ENCODE data around the gene ZFPM1.

ZFPM1 gene

DNA sequence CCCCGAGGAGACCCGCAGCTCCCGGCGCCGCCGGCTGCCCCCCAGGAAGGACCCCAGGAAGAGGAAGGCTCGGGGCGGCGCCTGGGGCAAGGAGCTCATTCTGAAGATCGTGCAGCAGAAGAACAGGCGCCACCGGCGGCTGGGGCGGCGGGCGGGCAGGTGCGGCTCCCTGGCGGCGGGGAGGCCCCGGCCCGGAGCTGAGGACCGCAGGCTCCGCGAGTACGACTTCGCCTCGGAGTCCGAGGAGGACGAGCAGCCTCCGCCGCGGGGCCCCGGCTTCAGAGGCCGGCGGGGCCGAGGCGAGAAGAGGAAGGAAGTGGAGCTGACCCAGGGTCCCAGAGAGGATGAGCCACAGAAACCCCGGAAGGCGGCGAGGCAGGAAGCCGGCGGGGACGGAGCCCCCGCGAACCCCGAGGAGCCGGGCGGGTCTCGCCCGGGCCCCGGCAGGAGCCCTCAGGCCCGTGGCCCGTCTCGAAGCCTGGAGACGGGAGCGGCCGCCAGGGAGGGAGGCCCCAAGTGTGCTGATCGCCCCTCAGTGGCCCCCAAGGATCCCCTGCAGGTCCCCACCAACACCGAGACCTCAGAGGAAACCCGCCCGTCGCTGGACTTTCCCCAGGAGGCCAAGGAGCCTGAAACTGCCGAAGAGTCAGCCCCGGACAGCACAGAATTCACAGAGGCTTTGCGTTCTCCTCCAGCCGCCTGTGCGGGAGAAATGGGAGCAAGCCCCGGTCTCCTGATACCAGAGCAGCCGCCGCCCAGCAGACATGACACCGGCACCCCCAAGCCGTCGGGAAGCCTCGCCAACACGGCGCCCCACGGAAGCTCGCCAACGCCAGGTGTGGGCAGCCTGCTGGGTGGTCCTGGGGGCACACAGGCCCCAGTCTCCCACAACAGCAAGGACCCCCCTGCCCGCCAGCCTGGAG is 22.3 kb upstream of the ZFPM1 start:
- TF ChIP-seq, protein P1, sequence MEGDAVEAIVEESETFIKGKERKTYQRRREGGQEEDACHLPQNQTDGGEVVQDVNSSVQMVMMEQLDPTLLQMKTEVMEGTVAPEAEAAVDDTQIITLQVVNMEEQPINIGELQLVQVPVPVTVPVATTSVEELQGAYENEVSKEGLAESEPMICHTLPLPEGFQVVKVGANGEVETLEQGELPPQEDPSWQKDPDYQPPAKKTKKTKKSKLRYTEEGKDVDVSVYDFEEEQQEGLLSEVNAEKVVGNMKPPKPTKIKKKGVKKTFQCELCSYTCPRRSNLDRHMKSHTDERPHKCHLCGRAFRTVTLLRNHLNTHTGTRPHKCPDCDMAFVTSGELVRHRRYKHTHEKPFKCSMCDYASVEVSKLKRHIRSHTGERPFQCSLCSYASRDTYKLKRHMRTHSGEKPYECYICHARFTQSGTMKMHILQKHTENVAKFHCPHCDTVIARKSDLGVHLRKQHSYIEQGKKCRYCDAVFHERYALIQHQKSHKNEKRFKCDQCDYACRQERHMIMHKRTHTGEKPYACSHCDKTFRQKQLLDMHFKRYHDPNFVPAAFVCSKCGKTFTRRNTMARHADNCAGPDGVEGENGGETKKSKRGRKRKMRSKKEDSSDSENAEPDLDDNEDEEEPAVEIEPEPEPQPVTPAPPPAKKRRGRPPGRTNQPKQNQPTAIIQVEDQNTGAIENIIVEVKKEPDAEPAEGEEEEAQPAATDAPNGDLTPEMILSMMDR (conservative IDR thresholded peaks at IDR 0.05): no peak
- TF ChIP-seq ZFX (IDR thresholded peaks at IDR 0.05): no peak
- no peak overlapping the region for H3K27ac ChIP-seq

DNA sequence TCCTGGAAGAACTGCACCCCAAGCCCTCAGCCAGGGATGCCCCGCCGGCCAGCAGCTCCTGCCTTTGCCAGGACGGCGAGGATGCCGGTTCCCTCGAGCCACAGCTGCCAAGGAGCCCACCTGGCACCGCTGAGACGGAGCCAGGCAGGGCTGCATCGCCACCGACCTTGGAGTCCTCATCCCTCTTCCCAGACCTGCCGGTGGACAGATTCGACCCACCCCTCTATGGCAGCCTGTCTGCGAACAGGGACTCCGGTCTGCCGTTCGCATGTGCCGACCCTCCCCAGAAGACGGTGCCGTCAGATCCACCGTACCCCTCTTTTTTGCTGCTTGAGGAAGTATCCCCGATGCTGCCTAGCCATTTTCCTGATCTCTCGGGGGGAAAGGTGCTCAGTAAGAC is 21.4 kb upstream of the ZFPM1 start:
- H3K27ac ChIP-seq: no peak overlapping the region
- TF ChIP-seq ZFX (IDR thresholded peaks at IDR 0.05): no peak
- TF ChIP-seq, protein P1 (conservative IDR thresholded peaks at IDR 0.05): no peak

DNA sequence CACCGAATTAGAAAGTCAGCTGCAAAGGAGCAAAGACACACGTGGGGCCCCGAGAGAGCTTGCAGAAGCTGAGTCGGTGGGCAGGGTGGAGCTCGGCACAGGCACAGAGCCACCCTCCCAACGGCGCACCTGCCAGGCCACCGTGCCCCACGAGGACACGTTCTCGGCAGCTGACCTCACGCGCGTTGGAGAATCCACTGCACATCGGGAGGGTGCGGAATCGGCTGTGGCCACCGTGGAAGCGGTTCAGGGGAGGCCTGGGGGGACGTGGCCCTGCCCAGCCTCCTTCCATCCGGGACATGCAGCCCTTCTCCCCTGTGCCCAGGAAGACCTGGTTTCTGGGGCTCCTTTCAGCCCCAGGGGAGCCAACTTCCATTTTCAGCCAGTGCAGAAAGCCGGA is 20.9 kb upstream of the ZFPM1 start:
- no peak for TF ChIP-seq ZFX (IDR thresholded peaks at IDR 0.05)
- TF ChIP-seq, protein P1 (conservative IDR thresholded peaks at IDR 0.05): no peak

DNA sequence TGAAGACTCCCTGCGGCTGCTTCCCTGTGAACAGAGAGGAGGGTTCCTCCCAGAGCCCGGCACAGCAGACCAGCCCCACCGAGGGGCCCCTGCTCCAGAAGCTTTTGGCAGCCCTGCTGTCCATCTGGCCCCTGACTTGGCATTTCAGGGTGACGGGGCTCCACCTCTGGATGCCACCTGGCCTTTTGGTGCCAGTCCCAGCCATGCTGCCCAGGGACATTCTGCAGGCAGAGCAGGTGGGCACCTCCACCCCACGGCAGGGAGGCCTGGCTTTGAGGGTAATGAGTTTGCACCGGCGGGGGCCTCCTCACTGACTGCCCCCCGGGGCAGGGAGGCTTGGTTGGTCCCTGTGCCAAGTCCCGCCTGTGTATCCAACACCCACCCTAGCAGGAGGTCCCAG is 20.3 kb upstream of the ZFPM1 start:
- H3K27ac ChIP-seq: no peak overlapping the region
- TF ChIP-seq, protein P1 (conservative IDR thresholded peaks at IDR 0.05): no peak
- no peak for TF ChIP-seq ZFX (IDR thresholded peaks at IDR 0.05)

More for the DNA sequence above, 20.9 kb upstream of the ZFPM1 start:
- H3K27ac ChIP-seq: no peak overlapping the region

DNA sequence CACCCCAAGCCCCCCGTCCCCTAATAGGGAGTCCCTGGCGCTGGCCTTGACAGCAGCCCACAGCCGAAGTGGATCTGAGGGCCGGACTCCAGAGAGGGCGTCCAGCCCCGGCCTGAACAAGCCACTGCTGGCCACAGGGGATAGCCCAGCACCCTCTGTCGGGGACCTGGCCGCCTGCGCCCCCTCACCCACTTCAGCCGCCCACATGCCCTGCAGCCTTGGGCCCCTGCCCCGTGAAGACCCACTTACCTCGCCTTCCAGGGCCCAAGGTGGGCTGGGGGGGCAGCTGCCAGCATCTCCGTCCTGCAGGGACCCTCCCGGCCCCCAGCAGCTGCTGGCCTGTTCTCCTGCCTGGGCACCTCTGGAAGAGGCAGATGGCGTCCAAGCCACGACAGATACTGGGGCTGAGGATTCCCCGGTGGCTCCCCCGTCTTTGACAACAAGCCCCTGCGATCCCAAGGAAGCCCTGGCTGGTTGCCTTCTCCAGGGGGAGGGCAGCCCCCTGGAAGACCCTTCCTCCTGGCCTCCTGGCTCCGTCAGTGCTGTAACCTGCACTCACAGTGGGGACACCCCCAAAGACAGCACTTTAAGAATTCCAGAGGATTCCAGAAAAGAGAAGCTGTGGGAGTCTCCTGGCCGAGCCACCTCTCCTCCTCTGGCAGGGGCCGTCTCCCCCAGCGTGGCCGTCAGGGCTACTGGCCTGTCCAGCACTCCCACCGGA is 19.3 kb upstream of the ZFPM1 start:
- H3K27ac ChIP-seq: no peak overlapping the region
- TF ChIP-seq, protein P1 (conservative IDR thresholded peaks at IDR 0.05): no peak
- TF ChIP-seq ZFX (IDR thresholded peaks at IDR 0.05): no peak

DNA sequence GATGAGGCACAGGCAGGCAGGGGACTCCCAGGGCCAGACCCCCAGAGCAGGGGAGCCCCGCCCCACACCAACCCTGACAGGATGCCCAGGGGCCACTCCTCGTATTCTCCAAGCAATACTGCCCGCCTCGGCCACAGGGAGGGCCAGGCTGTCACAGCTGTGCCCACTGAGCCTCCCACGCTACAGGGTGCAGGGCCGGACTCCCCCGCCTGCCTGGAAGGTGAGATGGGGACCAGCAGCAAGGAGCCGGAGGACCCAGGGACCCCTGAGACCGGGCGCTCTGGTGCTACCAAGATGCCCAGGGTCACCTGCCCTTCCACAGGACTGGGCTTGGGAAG is 18.8 kb upstream of the ZFPM1 start:
- H3K27ac ChIP-seq: no peak overlapping the region
- TF ChIP-seq ZFX (IDR thresholded peaks at IDR 0.05): no peak
- TF ChIP-seq, protein P1 (conservative IDR thresholded peaks at IDR 0.05): no peak

DNA sequence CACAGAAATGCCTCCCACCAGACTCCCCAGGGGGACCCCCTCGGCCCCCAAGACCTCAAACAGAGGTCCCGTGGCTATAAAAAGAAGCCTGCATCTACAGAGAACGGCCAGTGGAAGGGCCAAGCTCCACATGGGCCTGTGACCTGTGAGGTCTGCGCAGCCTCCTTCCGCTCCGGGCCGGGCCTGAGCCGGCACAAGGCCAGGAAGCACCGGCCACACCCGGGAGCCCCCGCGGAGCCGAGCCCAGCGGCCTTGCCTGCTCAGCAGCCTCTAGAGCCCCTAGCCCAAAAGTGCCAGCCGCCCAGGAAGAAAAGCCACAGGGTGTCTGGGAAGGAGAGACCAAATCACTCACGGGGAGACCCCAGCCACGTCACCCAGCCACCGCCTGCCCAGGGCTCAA is 18.3 kb upstream of the ZFPM1 start:
- TF ChIP-seq, protein P1 (conservative IDR thresholded peaks at IDR 0.05): no peak
- no peak for TF ChIP-seq ZFX (IDR thresholded peaks at IDR 0.05)
- H3K27ac ChIP-seq: no peak overlapping the region
